ENCODE measurements around the gene KIAA0753. TPM values are rescaled to one million over a fixed set of nuclear protein-coding genes. Genes with fewer than 3 reads are reported as not detected.

KIAA0753 gene
- total and polyA plus RNA-seq, 9 of the 15 experiments (the other 6 are each of a cell fraction or from before 2014, with no cell fraction given), result 2.0 to 9.0 (median 6.9) TPM

- Histone ChIP-seq H2AFZ (ENCODE audit: low read depth, low read length) (no peak overlapping the region), H3K79me2 (ENCODE audit: control insufficient read depth, insufficient read depth, low read length) (no peaks in the 10 kb centered on the region), H3K9me3 (replicated peaks; ENCODE audit: control insufficient read depth, insufficient read depth, low read depth, low read length) (no peaks in the 10 kb centered on the region), H3K27me3 (ENCODE audit: control insufficient read depth in 2 of 2, insufficient read depth in 2 of 2, low read length in 2 of 2) (peaks cover 13 to 28% of the 10 kb centered on the region in 2 experiments; a peak in 4 of 5 replicates), H4K20me1 (replicated peaks; ENCODE audit: control insufficient read depth, insufficient read depth, low read length) (peaks cover 4% of the 10 kb centered on the region; the same call in 1 of the 2 replicates), H3K4me3 (no peak overlapping the region), H3K4me2 (ENCODE audit: insufficient read depth, low read length) (no peak overlapping the region), H3K36me3 (ENCODE audit: control insufficient read depth, insufficient read depth, low read length) (no peaks in the 10 kb centered on the region), H3K9ac (ENCODE audit: insufficient read depth in 1 of 2, low read depth in 2 of 2, low read length in 2 of 2) (no peak overlapping the region), H3K4me1 (replicated peaks in 1 of 2; ENCODE audit: control insufficient read depth in 2 of 2, insufficient read depth in 2 of 2, low read length in 2 of 2) (peaks cover 0 to 14% of the 10 kb centered on the region in 2 experiments; a peak in 2 of 5 replicates), H3K27ac (ENCODE audit: extremely low read depth, low read depth, low read length) (no peak overlapping the region), H3K9me1 (ENCODE audit: control insufficient read depth, insufficient read depth, low read length) (no peaks in the 10 kb centered on the region)
- in situ Hi-C loops (cut with MboI), result no loop called here
- CTCF ChIA-PET (ENCODE audit: low intra/inter-chr PET ratio), result no interaction called here
- no peak for FAIRE-seq
- ATAC-seq, result no peak
- no TSS peak for BruUV-seq (replicated peaks)
- POLR2A ChIA-PET, result no interaction called here
- no peak for DNase-seq (ENCODE audit: extremely low read depth in 1 of 4, low spot score in 3 of 4)
- WGBS (ENCODE audit: insufficient coverage, low coverage, missing lambda C conversion rate), result 39% methylated on average over 7 of the region's 9 CpGs
- intact Hi-C loops (cut with micrococcal nuclease), result no loop called here
- no peak for TF ChIP-seq BACH1 (tag; IDR thresholded peaks at IDR 0.05)
- no peak for TF ChIP-seq ZNF232 (CRISPR knock-in tag; IDR thresholded peaks at IDR 0.05)
- TF ChIP-seq, protein P1, sequence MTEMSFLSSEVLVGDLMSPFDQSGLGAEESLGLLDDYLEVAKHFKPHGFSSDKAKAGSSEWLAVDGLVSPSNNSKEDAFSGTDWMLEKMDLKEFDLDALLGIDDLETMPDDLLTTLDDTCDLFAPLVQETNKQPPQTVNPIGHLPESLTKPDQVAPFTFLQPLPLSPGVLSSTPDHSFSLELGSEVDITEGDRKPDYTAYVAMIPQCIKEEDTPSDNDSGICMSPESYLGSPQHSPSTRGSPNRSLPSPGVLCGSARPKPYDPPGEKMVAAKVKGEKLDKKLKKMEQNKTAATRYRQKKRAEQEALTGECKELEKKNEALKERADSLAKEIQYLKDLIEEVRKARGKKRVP (CRISPR knock-in tag; IDR thresholded peaks at IDR 0.05), result no peak
- TF ChIP-seq TAF15 (IDR thresholded peaks at IDR 0.05; ENCODE audit: low read depth, low read length), result no peak
- no peak for TF ChIP-seq CBX1 (IDR thresholded peaks at IDR 0.05; ENCODE audit: low read depth)
- no peak for TF ChIP-seq E2F8 (IDR thresholded peaks at IDR 0.05; ENCODE audit: low read depth, partially characterized antibody)
These were observed 83.5 kb downstream of the KIAA0753 start for GRCh38 chr17:6557040-6557438.

Measured in K562 (cell line).